PC-3 (cell line): Measurements from ENCODE around the gene ARHGEF38. TPM values are rescaled to one million over a fixed set of nuclear protein-coding genes. Genes with fewer than 3 reads are reported as not detected.
A peak's percentile ranks its signal among the peaks of the same experiment; 100 is the strongest.

Experiments
- ATAC-seq: fragments of 200-7000 bp; cut with Tn5 transposase; 2 replicates; pipeline ENCODE4 v1.9.1; 2020; ENCODE audit warnings: mild to moderate bottlenecking, moderate library complexity
- BruUV-seq: library from RNA; stranded (reverse); fragments of 400-500 nt; replicated peaks from 2 replicates; lab custom pipeline; 2021; lab: Mats Ljungman, UMichigan
- CTCF ChIA-PET: fragments of 300-600 bp; sonication (Branson Sonifier 250); formaldehyde crosslinking; loops from one replicate; lab custom pipeline; 2022; ENCODE audit warnings: antibody characterized with exemption; lab: Charles Lee
- POLR2A ChIA-PET: fragments of 300-600 bp; sonication (Branson Sonifier 250); formaldehyde crosslinking; loops from one replicate; lab custom pipeline; 2022; ENCODE audit warnings: antibody characterized with exemption; ENCODE audit not compliant: unreplicated experiment; lab: Charles Lee
- DNase-seq: peaks from one replicate; pipeline ENCODE4 v3.0.0-alpha.2; 2015
- H2AFZ ChIP-seq: fragments of 300-600 bp; sonication (generic); 2 replicates; pipeline ENCODE4 v1.6.0; 2016; ENCODE audit warnings: antibody characterized with exemption, low read length
- H3F3A ChIP-seq: fragments of 300-600 bp; sonication (generic); one replicate; pipeline ENCODE4 v1.6.0; 2017; ENCODE audit warnings: antibody characterized with exemption, low read length, control low read depth, mild to moderate bottlenecking; ENCODE audit not compliant: unreplicated experiment
- H3K27ac ChIP-seq: fragments of 300-600 bp; sonication (generic); 2 replicates; pipeline ENCODE4 v1.5.1; 2016; ENCODE audit warnings: mild to moderate bottlenecking, low read length
- H3K27me3 ChIP-seq: fragments of 300-600 bp; sonication (generic); 2 replicates; pipeline ENCODE4 v1.6.1; 2016; ENCODE audit warnings: low read length, mixed read lengths
- H3K36me3 ChIP-seq: fragments of 300-600 bp; sonication (generic); 2 replicates; pipeline ENCODE4 v1.6.1; 2016; ENCODE audit warnings: low read depth, mixed run types, low read length, mixed read lengths
- H3K4me1 ChIP-seq: fragments of 300-600 bp; sonication (generic); 2 replicates; pipeline ENCODE4 v1.5.1; 2016; ENCODE audit warnings: low read length; ENCODE audit not compliant: insufficient read depth
- H3K4me2 ChIP-seq: fragments of 300-600 bp; sonication (generic); 2 replicates; pipeline ENCODE4 v1.6.0; 2016; ENCODE audit warnings: low read length
- H3K4me3 ChIP-seq: fragments of 300-600 bp; sonication (generic); 2 replicates; pipeline ENCODE4 v1.5.1; 2016; ENCODE audit warnings: mild to moderate bottlenecking, low read length, mixed read lengths
- H3K79me2 ChIP-seq: fragments of 300-600 bp; sonication (generic); 2 replicates; pipeline ENCODE4 v1.6.1; 2017; ENCODE audit warnings: low read length, mixed read lengths
- H3K9ac ChIP-seq: fragments of 300-600 bp; sonication (generic); 2 replicates; pipeline ENCODE4 v1.6.0; 2016; ENCODE audit warnings: mild to moderate bottlenecking, low read length
- H3K9me2 ChIP-seq: fragments of 300-600 bp; sonication (generic); replicated peaks from 2 replicates; pipeline ENCODE4 v1.6.1; 2016; ENCODE audit warnings: mixed run types, low read length, mixed read lengths
- H3K9me3 ChIP-seq: fragments of 300-600 bp; sonication (generic); 2 replicates; pipeline ENCODE4 v1.6.1; 2016; ENCODE audit warnings: low read length, mixed read lengths
- H4K20me1 ChIP-seq: fragments of 300-600 bp; sonication (generic); 2 replicates; pipeline ENCODE4 v1.6.1; 2016; ENCODE audit warnings: low read length, mixed read lengths
- CTCF ChIP-seq: fragments of 300-600 bp; sonication (generic); conservative IDR thresholded peaks from 2 replicates; pipeline ENCODE4 v1.5.1; 2017; ENCODE audit warnings: antibody characterized with exemption, low read depth, mild to moderate bottlenecking, low read length
- EZH2 ChIP-seq: fragments of 300-600 bp; sonication (generic); IDR thresholded peaks from one replicate; pipeline ENCODE4 v1.6.1; 2017; ENCODE audit warnings: antibody characterized with exemption, mild to moderate bottlenecking, low read length; ENCODE audit not compliant: unreplicated experiment
- EZH2phosphoT487 ChIP-seq: fragments of 300-600 bp; sonication (generic); IDR thresholded peaks from 2 replicates; pipeline ENCODE4 v1.6.1; 2018; ENCODE audit warnings: mild to moderate bottlenecking, antibody characterized with exemption, low read length, borderline replicate concordance
- intact Hi-C: fragments of 100-400 bp; cut with micrococcal nuclease; formaldehyde crosslinking; loops from 2 replicates; pipeline ENCODE4 v1.9.0; 2023
- total RNA-seq: library from RNA; depleted of rRNA; stranded (reverse); fragments of >200 nt; gene quantifications from 2 replicates; pipeline ENCODE4 v1.2.3, GENCODE V29; 2014

Gene ARHGEF38
- total RNA-seq, 1 experiment from 2014 or later: 2.0 TPM

GRCh38 chr4:105598787-105599186 is 46.4 kb downstream of the ARHGEF38 start:
- no peaks in the 10 kb centered on the region for H3K79me2 ChIP-seq
- H3K27me3 ChIP-seq: no peaks in the 10 kb centered on the region
- H2AFZ ChIP-seq: no peak overlapping the region
- H3K36me3 ChIP-seq: no peaks in the 10 kb centered on the region
- ChIA-PET CTCF (no interaction called here), POLR2A (no interaction called here)
- peak overlapping the region; percentile 48 for H3K9ac ChIP-seq
- H3K4me1 ChIP-seq: peaks cover 50% of the 10 kb centered on the region
- peak; percentile 39 for ATAC-seq
- H3K4me2 ChIP-seq: peak overlapping the region; percentile 70
- H3K9me2 ChIP-seq: no peaks in the 10 kb centered on the region
- intact Hi-C loops: loop anchor here (1.0 kb wide), 1 partner anchor 46 kb away; the partner anchor contains the start of gene ARHGEF38
- no peak overlapping the region for H3K4me3 ChIP-seq
- H3K27ac ChIP-seq: peak overlapping the region; percentile 85
- no peaks in the 10 kb centered on the region for H4K20me1 ChIP-seq
- H3K9me3 ChIP-seq: no peaks in the 10 kb centered on the region
- peaks cover 3% of the 10 kb centered on the region for H3F3A ChIP-seq
- BruUV-seq: no TSS peak
- TF ChIP-seq EZH2 (no peak), CTCF (no peak), EZH2phosphoT487 (no peak)
- peak; percentile 62 for DNase-seq

- no peaks in the 10 kb centered on the region for H3K27me3 ChIP-seq
- H2AFZ ChIP-seq: no peak overlapping the region
- H3K9ac ChIP-seq: peak overlapping the region; percentile 16; the same call in 1 of the 2 replicates
- ChIA-PET CTCF (no interaction called here), POLR2A (no interaction called here)
- intact Hi-C loops: no loop called here
- peaks cover 3% of the 10 kb centered on the region for H3F3A ChIP-seq
- no peaks in the 10 kb centered on the region for H3K36me3 ChIP-seq
- ATAC-seq (no peak), DNase-seq (no peak)
- H3K4me1 ChIP-seq: peaks cover 43% of the 10 kb centered on the region
- no peak for TF ChIP-seq CTCF
- TF ChIP-seq EZH2: no peak
- TF ChIP-seq EZH2phosphoT487: no peak
- no peaks in the 10 kb centered on the region for H4K20me1 ChIP-seq
- no peak overlapping the region; the same call in 1 of the 2 replicates for H3K4me2 ChIP-seq
- H3K79me2 ChIP-seq: no peaks in the 10 kb centered on the region
- no TSS peak for BruUV-seq
- peak overlapping the region; percentile 85 for H3K27ac ChIP-seq
- no peaks in the 10 kb centered on the region for H3K9me3 ChIP-seq
- no peaks in the 10 kb centered on the region for H3K9me2 ChIP-seq
- no peak overlapping the region for H3K4me3 ChIP-seq
Measured at GRCh38 chr4:105599482-105599881, 47.1 kb downstream of the ARHGEF38 start.

GRCh38 chr4:105599932-105600655 is 47.7 kb downstream of the ARHGEF38 start:
- ChIA-PET CTCF (no interaction called here), POLR2A (no interaction called here)
- H3K9me3 ChIP-seq: no peaks in the 10 kb centered on the region
- H3K4me2 ChIP-seq: no peak overlapping the region; the same call in 1 of the 2 replicates
- H3K27me3 ChIP-seq: no peaks in the 10 kb centered on the region
- ATAC-seq (peak; percentile 44), DNase-seq (no peak)
- BruUV-seq: no TSS peak
- H3K4me3 ChIP-seq: no peak overlapping the region
- H3K79me2 ChIP-seq: no peaks in the 10 kb centered on the region
- no peaks in the 10 kb centered on the region for H3K36me3 ChIP-seq
- intact Hi-C loops: no loop called here
- TF ChIP-seq EZH2 (no peak), EZH2phosphoT487 (no peak), CTCF (no peak)
- H3K27ac ChIP-seq: peak overlapping the region; percentile 85
- H4K20me1 ChIP-seq: no peaks in the 10 kb centered on the region
- H3K4me1 ChIP-seq: peaks cover 38% of the 10 kb centered on the region
- H3K9ac ChIP-seq: peak overlapping the region; percentile 16; the same call in 1 of the 2 replicates
- no peaks in the 10 kb centered on the region for H3K9me2 ChIP-seq
- no peak overlapping the region for H2AFZ ChIP-seq
- peaks cover 3% of the 10 kb centered on the region for H3F3A ChIP-seq
